ENCODE data around the gene IQCK.

The IQCK gene

DNA sequence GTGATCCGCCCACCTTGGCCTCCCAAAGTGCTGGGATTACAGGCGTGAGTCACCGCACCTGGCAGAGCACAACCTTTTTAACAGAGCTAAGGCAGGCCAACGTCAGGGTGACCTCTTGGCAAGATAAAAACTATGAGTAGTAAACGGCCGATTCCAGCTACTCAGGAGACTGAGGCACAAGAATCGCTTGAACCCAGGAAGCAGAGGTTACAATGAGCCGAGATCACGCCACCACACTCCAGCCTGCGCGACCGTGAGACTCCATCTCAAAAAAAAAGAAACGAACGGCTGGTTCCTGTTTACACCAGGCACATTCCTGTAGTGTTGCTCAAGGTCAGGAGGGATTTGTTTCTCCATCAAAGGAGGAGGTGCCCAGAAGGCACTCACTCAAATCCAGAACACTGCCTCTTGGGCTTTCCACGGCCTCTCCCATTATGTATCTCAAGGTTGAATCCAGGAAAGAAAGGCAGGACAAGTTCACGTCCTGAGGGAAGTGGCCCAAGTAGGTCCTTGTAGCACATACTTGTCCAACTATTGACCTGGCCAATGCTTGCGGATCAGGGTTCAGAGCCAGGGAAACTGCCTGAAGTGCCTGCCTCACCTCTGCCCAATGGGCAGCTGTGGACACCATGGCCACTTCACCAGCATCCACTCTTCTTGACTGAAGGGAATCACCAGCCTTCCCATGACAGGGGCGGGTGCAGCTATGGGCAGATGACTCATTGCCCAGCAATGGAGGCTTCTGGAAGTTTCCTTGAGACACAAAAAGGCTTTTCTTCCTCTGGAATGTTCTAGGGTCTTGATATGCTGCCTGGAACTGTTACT, 13.5 kb upstream of the IQCK start:
- Histone ChIP-seq H3K79me2 (ENCODE audit: low read length) (peaks cover 21% of the 10 kb centered on the region), H3K4me2 (ENCODE audit: low read length) (no peak overlapping the region), H3K36me3 (replicated peaks; ENCODE audit: low read depth, low read length) (peaks cover 71% of the 10 kb centered on the region), H3K9ac (ENCODE audit: low read length) (no peak overlapping the region), H3K27ac (ENCODE audit: low read length) (no peak overlapping the region), H3K4me3 (ENCODE audit: low read length) (no peak overlapping the region), H4K20me1 (ENCODE audit: insufficient read depth, low read length) (0 out of 2 replicates have a peak, but pooled peaks cover 3% of the 10 kb centered on the region), H3K9me3 (ENCODE audit: insufficient read depth, low read length) (no peaks in the 10 kb centered on the region), H3K4me1 (ENCODE audit: low read length) (no peaks in the 10 kb centered on the region), H2AFZ (ENCODE audit: low read depth, low read length) (no peak overlapping the region), H3K27me3 (ENCODE audit: low read depth, low read length) (no peaks in the 10 kb centered on the region)
- TF ChIP-seq CTCF (IDR thresholded peaks at IDR 0.05; ENCODE audit: low read depth, low read length) (no peak), EZH2phosphoT487 (IDR thresholded peaks at IDR 0.05; ENCODE audit: low read depth) (no peak)

- H3K4me1 ChIP-seq (ENCODE audit: low read length) = no peaks in the 10 kb centered on the region
- no peak overlapping the region for H3K27ac ChIP-seq (ENCODE audit: low read length)
- H3K4me2 ChIP-seq (ENCODE audit: low read length) = no peak overlapping the region
- no peaks in the 10 kb centered on the region for H3K9me3 ChIP-seq (ENCODE audit: insufficient read depth, low read length)
- H4K20me1 ChIP-seq (ENCODE audit: insufficient read depth, low read length) = 0 out of 2 replicates have a peak, but pooled peaks cover 3% of the 10 kb centered on the region
- no peaks in the 10 kb centered on the region for H3K27me3 ChIP-seq (ENCODE audit: low read depth, low read length)
- H3K79me2 ChIP-seq (ENCODE audit: low read length) = peaks cover 27% of the 10 kb centered on the region
- H3K4me3 ChIP-seq (ENCODE audit: low read length) = no peak overlapping the region
- H3K9ac ChIP-seq (ENCODE audit: low read length) = no peak overlapping the region
- no peak for TF ChIP-seq CTCF (IDR thresholded peaks at IDR 0.05; ENCODE audit: low read depth, low read length)
- TF ChIP-seq EZH2phosphoT487 (IDR thresholded peaks at IDR 0.05; ENCODE audit: low read depth) = no peak
- peaks cover 75% of the 10 kb centered on the region for H3K36me3 ChIP-seq (replicated peaks; ENCODE audit: low read depth, low read length)
- H2AFZ ChIP-seq (ENCODE audit: low read depth, low read length) = no peak overlapping the region
These were observed 12.9 kb upstream of the IQCK start for GRCh38 chr16:19705146-19705501.

GRCh38 chr16:19705843-19706242, 12.2 kb upstream of the IQCK start:
- no peak overlapping the region for H2AFZ ChIP-seq (ENCODE audit: low read depth, low read length)
- H3K27me3 ChIP-seq (ENCODE audit: low read depth, low read length) = no peaks in the 10 kb centered on the region
- no peak overlapping the region for H3K4me2 ChIP-seq (ENCODE audit: low read length)
- H3K27ac ChIP-seq (ENCODE audit: low read length) = no peak overlapping the region
- no peak for TF ChIP-seq CTCF (IDR thresholded peaks at IDR 0.05; ENCODE audit: low read depth, low read length)
- no peak for TF ChIP-seq EZH2phosphoT487 (IDR thresholded peaks at IDR 0.05; ENCODE audit: low read depth)
- no peaks in the 10 kb centered on the region for H3K4me1 ChIP-seq (ENCODE audit: low read length)
- H3K9me3 ChIP-seq (ENCODE audit: insufficient read depth, low read length) = no peaks in the 10 kb centered on the region
- H3K9ac ChIP-seq (ENCODE audit: low read length) = no peak overlapping the region
- 0 out of 2 replicates have a peak, but pooled peaks cover 3% of the 10 kb centered on the region for H4K20me1 ChIP-seq (ENCODE audit: insufficient read depth, low read length)
- no peak overlapping the region for H3K4me3 ChIP-seq (ENCODE audit: low read length)
- peaks cover 34% of the 10 kb centered on the region for H3K79me2 ChIP-seq (ENCODE audit: low read length)
- H3K36me3 ChIP-seq (replicated peaks; ENCODE audit: low read depth, low read length) = peaks cover 78% of the 10 kb centered on the region

- H2AFZ ChIP-seq (ENCODE audit: low read depth, low read length) = no peak overlapping the region
- peaks cover 80% of the 10 kb centered on the region for H3K36me3 ChIP-seq (replicated peaks; ENCODE audit: low read depth, low read length)
- H3K4me1 ChIP-seq (ENCODE audit: low read length) = no peaks in the 10 kb centered on the region
- H3K27ac ChIP-seq (ENCODE audit: low read length) = no peak overlapping the region
- no peak overlapping the region for H3K4me2 ChIP-seq (ENCODE audit: low read length)
- no peak overlapping the region for H3K4me3 ChIP-seq (ENCODE audit: low read length)
- no peak overlapping the region for H3K9ac ChIP-seq (ENCODE audit: low read length)
- TF ChIP-seq EZH2phosphoT487 (IDR thresholded peaks at IDR 0.05; ENCODE audit: low read depth) = no peak
- TF ChIP-seq CTCF (IDR thresholded peaks at IDR 0.05; ENCODE audit: low read depth, low read length) = no peak
- no peaks in the 10 kb centered on the region for H3K9me3 ChIP-seq (ENCODE audit: insufficient read depth, low read length)
- no peaks in the 10 kb centered on the region for H3K27me3 ChIP-seq (ENCODE audit: low read depth, low read length)
- H3K79me2 ChIP-seq (ENCODE audit: low read length) = peaks cover 44% of the 10 kb centered on the region
- H4K20me1 ChIP-seq (ENCODE audit: insufficient read depth, low read length) = 0 out of 2 replicates have a peak, but pooled peaks cover 3% of the 10 kb centered on the region
These were observed 11.2 kb upstream of the IQCK start for GRCh38 chr16:19706846-19707245.
